ENCODE data around the gene CSTPP1.
"Not testable (repeated sequence)": the region's sequence is repeated elsewhere in the genome, so short reads cannot be mapped to it uniquely, and the experiment has no call there.

CSTPP1 gene

GRCh38 chr11:47105974-47106373 lies 169.4 kb downstream of the CSTPP1 start:
- DNase-seq: no peak

- DNase-seq: no peak
Observed at GRCh38 chr11:47106798-47107411, 170.3 kb downstream of the CSTPP1 start.

DNA sequence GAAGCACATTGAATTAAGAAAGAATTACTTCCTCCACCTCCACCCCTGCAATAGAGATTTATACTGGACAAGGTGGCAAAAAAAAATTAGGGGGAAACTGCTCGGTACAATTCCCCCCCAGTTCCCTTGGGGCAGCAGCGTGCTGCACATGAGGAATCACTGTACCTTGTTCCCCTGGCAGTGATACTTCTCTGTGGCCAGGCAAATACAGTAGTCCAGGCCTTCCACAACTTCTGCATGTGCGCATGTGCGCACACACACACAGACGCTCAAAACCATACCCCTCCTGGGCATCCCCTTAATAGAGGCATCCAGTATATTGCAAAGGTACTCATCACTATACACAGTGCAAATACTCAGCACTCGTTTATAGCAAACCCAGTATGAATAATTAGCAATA lies 171.2 kb downstream of the CSTPP1 start:
- no peak for DNase-seq

GRCh38 chr11:47108214-47108613 lies 171.7 kb downstream of the CSTPP1 start:
- no peak for DNase-seq

DNA sequence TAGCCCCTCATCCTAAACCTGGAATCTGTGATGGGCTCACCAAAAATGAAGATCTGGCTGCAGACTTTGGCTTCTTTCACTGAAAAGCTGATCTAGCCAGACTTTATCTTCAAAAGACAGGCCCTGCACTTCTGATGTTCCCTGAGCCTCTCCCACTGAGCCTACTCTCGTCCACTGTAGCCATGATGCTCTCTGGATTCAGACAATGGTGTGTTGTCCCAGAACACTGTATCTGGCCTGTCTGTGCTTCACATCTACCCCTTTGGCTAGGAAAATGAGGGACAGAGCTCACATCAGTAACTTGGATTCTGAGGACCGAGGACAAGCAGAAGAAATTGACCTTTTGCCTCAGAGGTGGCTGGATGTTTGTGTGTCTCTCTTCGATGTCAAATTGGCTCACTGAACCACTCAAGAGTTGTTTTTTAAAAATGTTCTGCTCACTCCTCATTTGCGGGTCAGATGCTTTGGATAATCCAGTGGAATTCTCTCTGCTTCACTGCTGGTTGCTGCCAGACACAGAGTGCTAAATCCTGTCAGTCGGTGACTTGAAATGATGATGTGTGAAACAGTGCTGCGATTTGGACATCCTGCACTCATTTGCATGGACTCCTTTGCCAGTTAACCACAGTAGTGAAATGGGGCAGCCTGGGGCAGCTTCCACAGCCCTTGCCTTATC lies 172.6 kb downstream of the CSTPP1 start:
- DNase-seq: no peak

DNA sequence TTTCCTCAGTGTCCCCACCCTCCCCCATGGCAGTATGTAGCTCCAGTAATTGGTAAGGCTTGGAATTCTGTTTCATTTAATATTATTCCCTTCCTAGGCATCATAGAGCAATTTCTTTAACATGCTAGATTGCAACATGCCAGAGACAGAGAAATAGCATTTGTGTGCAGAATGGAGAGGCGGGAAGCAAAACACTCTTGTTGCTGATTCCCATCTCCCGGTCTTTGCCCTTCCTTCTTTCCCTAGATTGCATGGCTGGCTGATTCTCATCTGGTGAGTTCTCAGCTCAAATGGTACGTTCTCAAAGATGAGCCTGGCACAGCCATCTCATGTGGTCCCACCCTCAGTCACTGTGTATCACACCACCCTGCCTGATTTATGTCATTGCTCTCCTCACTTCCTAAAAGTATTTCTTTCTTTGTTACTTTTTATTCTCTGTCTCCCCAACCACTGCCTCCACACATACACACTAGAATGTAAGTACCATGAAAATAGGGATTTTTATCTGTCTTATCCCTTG lies 173.2 kb downstream of the CSTPP1 start:
- no peak for DNase-seq

- peak; percentile 62 for DNase-seq
Observed at GRCh38 chr11:47111318-47111804, 174.8 kb downstream of the CSTPP1 start.

DNA sequence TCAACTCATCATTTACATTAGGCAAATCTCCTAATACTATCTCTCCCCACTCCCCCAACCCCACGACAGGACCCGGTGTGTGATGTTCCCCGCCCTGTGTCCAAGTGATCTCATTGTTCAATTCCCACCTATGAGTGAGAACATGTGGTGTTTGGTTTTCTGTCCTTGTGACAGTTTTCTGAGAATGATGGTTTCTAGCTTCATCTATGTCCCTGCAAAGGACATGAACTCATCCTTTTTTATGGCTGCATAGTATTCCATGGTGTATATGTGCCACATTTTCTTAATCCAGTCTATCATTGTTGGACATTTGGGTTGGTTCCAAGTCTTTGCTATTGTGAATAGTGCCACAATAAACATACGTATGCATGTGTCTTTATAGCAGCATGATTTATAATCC lies 176.4 kb downstream of the CSTPP1 start:
- DNase-seq: not testable (repeated sequence)

- DNase-seq: peak; percentile 95
Observed at GRCh38 chr11:47118958-47119688, 182.6 kb downstream of the CSTPP1 start.

DNA sequence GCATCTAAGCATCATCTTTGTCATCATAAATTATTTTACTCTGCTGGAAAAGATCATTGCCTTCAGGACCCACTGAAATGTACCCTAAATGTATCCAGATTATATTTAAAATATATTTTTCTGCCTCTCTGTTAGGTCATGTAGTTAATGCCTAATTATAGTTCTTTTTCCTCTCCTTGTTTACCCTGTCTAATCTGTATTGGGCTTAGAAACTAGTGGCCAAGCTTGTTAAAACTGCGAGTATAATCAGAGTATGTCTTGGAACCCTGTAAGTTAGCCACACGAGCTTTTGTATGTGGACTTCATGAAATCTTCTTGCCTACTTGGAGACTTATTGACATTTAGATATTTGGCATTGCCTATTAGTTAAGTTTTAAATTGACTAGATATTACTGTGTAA lies 184.5 kb downstream of the CSTPP1 start:
- DNase-seq: no peak

GRCh38 chr11:47121731-47122130 lies 185.2 kb downstream of the CSTPP1 start:
- DNase-seq: no peak

GRCh38 chr11:47123094-47123493 lies 186.5 kb downstream of the CSTPP1 start:
- no peak for DNase-seq

DNA sequence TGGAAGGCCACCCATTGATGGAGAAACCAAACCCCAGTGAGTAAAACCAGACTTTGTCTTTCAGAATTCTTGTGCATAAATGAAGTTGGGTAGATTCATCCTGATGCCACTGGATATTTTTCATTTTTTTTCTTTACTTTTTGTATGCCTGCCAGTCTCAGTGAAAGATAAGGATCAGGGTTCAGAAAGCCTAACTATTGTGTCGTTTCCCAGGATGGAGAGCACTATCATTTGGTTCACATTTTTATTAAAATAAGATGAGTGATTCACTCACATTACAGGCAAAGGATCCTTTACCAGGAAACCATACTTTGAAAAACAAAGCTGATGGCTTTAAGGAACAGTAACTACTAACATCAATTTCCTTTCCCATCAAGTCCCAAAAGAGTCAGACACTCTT lies 188.1 kb downstream of the CSTPP1 start:
- no peak for DNase-seq

GRCh38 chr11:47125083-47125482 lies 188.5 kb downstream of the CSTPP1 start:
- DNase-seq: no peak

- peak; percentile 7 for DNase-seq
Observed at GRCh38 chr11:47127213-47127612, 190.7 kb downstream of the CSTPP1 start.

GRCh38 chr11:47130543-47130942 lies 194.0 kb downstream of the CSTPP1 start:
- DNase-seq: peak; percentile 36

DNA sequence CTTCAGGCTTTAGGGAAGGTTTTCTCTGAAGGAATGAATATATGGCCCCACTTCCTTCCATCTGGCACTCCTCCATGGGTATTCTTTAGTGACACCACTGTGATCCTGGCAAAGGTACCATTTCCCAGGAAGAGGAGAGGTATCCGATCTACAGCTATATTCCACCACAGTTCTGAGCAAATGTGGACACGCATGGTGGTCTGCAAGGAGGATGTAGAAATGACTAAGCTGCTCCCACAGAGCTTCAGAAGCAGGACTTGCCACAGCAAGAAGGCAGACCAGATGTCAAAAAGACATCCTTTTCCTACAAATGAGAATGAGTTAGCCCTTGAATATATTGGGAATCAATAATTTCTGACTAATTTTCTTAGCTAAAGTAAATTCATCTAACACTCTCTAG lies 194.6 kb downstream of the CSTPP1 start:
- DNase-seq: no peak

- no peak for DNase-seq
Observed at GRCh38 chr11:47132490-47132889, 195.9 kb downstream of the CSTPP1 start.

GRCh38 chr11:47132981-47133380 lies 196.4 kb downstream of the CSTPP1 start:
- DNase-seq: no peak

DNA sequence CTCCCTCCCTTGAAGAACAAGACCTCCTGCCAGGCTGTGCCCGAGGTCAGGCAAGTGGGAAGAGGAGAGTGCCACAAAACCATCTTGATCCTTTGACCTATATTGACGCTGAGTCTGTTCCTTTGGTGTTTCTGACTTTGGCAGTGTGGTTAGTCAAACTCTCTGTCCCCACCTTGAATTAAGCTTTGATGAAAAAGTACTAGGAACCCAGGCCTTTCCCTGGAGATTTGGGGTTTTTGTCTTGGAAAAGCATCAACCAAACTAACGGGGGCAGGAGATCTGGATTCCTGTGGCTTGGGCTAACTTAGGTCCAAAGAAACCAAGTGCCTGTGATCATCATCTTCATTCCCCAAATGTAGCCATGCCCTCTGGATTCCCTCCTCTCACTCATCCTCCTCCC lies 199.8 kb downstream of the CSTPP1 start:
- no peak for DNase-seq

DNA sequence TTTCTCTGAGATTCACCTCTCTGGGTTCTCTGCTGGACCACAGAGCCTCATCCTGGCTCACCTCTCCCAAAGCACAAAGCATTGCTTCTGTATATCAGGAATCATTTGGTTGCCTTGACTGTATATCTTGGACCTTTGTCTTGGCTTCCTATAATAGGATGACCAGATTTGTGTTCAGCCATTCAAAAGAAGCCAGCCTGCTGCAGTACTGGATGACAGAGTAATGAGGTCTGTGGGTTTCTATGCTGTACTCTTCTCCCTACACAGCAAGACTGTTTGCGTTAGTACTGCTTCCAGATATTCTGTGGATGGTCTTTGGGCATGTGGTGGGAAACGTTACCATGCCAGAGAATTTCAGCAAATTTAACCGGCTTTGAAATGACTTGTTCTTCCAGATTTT lies 200.4 kb downstream of the CSTPP1 start:
- DNase-seq: no peak

DNA sequence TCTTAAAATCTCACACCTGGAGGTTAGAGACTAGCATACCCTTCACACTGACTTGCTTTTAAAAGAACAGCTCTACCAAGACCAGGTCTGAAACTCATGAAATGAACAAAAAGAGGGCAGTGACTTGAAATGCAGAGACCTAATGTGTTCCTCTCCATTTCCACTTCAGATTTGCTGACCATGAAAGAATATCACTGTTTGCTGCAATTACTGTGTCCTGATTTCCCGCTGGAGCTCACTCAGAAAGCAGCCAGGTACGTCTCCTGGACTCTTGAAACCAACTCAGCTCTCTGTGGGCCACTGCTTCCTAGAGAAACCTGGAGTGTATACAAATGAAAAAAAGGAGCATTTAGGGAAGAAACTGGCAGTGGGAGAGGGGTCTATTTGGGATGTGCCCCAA lies 200.9 kb downstream of the CSTPP1 start:
- no peak for DNase-seq

GRCh38 chr11:47139878-47140277 lies 203.3 kb downstream of the CSTPP1 start:
- no peak for DNase-seq

- DNase-seq: no peak
Observed at GRCh38 chr11:47143322-47143721, 206.8 kb downstream of the CSTPP1 start.

All from NCI-H1105 treated with DMSO at 0.1 percent for 48 hours (cell line).